PFSK-1 (cell line): ENCODE results near the gene MAGEB1.

ENCODE experiments used
- FOXP2 ChIP-seq: optimal IDR thresholded peaks from 2 replicates; pipeline ENCODE3; 2011; ENCODE audit warnings: borderline replicate concordance, control low read depth, inconsistent platforms; ENCODE audit not compliant: insufficient read depth; ENCODE audit errors: extremely low read length, extremely low read depth
- POLR2AphosphoS5 ChIP-seq: IDR thresholded peaks from 2 replicates; pipeline ENCODE4 v1.6.1; 2012; ENCODE audit warnings: low read depth, mild to moderate bottlenecking, control low read depth, low read length, moderate library complexity
- SIN3A ChIP-seq: IDR thresholded peaks from 2 replicates; pipeline ENCODE4 v1.6.1; 2012; ENCODE audit warnings: mild to moderate bottlenecking, low read length, moderate library complexity, borderline replicate concordance; ENCODE audit not compliant: insufficient read depth
- TAF1 ChIP-seq: IDR thresholded peaks from 2 replicates; pipeline ENCODE4 v1.6.1; 2012; ENCODE audit warnings: low read length, control low read depth, borderline replicate concordance; ENCODE audit not compliant: insufficient read depth
- TF ChIP-seq, protein P1 (sequence below), 2 experiments: IDR thresholded peaks; 2 replicates each; pipeline versions ENCODE4 v1.6.1 to v1.8.0; 2011 to 2012; ENCODE audit warnings: low read depth in 2 of 2, low read length in 2 of 2, control low read depth in 1 of 2, inconsistent platforms in 1 of 2, mild to moderate bottlenecking in 1 of 2, moderate library complexity in 1 of 2; ENCODE audit not compliant: insufficient read depth in 1 of 2

DNA sequence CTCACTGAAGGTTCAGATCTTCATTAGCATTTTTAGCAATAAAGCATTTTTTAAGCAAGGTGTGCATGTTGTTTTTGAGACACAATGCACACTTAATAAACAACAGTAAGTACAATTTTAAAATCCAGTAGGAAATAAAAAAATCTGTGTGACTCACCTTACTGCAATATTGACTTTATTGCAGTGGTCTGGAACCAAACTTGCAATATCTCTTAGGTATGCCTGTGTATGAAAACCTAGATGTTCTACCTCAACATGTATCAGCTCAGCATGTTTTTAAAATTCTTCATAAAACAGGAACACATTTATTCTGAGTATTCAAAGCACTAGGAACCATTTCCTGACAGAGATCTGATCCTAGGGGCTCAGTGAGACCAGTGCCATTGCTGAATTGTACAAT is 35.6 kb downstream of the MAGEB1 start:
- TF ChIP-seq, protein P1, sequence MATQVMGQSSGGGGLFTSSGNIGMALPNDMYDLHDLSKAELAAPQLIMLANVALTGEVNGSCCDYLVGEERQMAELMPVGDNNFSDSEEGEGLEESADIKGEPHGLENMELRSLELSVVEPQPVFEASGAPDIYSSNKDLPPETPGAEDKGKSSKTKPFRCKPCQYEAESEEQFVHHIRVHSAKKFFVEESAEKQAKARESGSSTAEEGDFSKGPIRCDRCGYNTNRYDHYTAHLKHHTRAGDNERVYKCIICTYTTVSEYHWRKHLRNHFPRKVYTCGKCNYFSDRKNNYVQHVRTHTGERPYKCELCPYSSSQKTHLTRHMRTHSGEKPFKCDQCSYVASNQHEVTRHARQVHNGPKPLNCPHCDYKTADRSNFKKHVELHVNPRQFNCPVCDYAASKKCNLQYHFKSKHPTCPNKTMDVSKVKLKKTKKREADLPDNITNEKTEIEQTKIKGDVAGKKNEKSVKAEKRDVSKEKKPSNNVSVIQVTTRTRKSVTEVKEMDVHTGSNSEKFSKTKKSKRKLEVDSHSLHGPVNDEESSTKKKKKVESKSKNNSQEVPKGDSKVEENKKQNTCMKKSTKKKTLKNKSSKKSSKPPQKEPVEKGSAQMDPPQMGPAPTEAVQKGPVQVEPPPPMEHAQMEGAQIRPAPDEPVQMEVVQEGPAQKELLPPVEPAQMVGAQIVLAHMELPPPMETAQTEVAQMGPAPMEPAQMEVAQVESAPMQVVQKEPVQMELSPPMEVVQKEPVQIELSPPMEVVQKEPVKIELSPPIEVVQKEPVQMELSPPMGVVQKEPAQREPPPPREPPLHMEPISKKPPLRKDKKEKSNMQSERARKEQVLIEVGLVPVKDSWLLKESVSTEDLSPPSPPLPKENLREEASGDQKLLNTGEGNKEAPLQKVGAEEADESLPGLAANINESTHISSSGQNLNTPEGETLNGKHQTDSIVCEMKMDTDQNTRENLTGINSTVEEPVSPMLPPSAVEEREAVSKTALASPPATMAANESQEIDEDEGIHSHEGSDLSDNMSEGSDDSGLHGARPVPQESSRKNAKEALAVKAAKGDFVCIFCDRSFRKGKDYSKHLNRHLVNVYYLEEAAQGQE (IDR thresholded peaks at IDR 0.05; ENCODE audit: insufficient read depth in 1 of 2, low read depth in 2 of 2, low read length in 2 of 2): no peak
- TF ChIP-seq SIN3A: no peak
- TF ChIP-seq POLR2AphosphoS5: no peak
- TF ChIP-seq TAF1: no peak
- TF ChIP-seq FOXP2: no peak
